A549 treated with ZK216348 at 1 μM for 4 hours (cell line): ENCODE measurements around the gene HTR3D. TPM values are rescaled to one million over a fixed set of nuclear protein-coding genes. Genes with fewer than 3 reads are reported as not detected.

Experiments used
- total RNA-seq: library from RNA; stranded (reverse); fragments of 200-300 nt; extraction: Qiagen RNA extraction; gene quantifications from 5 replicates; pipeline ENCODE4 v1.2.3, GENCODE V29; 2022; ENCODE audit warnings: low read depth

HTR3D gene, protein sequence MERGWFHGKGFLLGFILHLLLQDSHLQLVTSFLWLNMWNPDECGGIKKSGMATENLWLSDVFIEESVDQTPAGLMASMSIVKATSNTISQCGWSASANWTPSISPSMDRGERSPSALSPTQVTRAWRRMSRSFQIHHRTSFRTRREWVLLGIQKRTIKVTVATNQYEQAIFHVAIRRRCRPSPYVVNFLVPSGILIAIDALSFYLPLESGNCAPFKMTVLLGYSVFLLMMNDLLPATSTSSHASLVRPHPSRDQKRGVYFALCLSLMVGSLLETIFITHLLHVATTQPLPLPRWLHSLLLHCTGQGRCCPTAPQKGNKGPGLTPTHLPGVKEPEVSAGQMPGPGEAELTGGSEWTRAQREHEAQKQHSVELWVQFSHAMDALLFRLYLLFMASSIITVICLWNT
- not detected in 5 replicates for total RNA-seq

DNA sequence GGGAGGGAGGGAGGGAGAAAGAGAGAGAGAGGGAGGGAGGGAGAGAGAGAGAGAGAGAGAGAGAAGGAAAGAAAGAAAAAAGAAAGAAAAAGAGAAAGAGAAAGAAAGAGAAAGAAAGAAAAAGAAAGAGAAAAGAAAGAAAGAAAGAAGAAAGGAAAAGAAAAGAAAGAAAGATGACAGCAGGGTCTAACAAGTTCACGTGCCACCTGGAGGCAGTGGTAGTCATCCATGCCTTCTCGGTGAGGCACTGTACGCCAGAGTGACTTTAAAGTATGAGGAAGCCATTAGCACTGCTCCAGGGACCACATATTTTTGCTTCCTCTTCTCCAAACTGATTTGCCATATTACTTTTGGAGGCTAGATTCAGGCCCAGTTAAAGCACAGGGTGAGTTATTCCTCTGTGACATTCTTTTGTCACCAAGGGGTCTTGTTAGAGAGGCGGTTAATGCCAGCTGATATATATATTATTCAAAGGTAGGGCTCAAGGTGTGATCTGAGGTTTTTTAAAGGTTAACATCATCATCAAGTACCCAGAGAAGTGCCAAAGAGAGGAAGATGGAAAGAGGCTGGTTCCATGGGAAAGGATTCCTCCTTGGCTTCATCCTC lies at the start of gene HTR3D:
Gene HTR3D, plus strand, starts transcription at position 556 of the 606 bp plus-strand sequence. Its CDS starts 0 bp downstream, at position 556.

DNA sequence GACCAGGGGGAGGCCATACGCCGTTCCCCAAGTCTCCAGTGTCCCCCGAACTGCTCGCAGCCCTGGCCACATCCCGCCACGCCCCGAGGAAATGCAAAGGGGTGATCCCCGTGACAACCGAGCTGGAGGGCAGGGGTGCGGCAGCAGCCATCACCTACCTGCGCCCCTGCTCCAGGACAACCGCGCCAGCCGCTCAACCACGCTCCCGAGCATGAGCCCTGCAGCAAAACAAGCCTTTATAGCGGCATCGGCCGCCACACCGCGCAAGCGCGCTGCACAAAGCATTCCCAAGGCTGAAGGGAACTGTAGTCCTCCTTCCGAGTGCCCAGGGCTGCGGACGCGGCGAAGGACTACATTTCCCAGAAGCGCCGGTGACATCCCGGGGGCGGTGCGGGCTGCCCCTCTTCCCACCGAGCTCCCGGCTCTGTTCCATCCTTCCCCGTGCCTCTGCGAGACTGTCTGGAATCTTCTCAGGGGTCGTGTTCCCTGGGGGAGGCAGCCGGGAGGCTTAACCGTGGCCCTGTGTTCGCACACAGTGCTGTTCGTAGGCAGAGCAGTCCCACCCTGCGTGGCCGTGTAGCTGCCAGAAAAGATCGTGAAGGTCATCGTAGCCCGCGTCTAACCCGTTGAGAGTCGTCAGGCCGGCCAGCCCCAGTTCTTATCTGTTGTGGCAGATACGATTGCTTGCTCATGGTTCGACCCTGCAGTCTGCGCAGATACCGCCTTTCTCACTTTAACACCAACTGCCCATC lies 13.7 kb upstream of the HTR3D start, which contains the start of gene ABCC5:
Gene ABCC5, minus strand, starts transcription at position 213 of the 752 bp plus-strand sequence. CDS start 3,492 bp downstream, outside the sequence.

DNA sequence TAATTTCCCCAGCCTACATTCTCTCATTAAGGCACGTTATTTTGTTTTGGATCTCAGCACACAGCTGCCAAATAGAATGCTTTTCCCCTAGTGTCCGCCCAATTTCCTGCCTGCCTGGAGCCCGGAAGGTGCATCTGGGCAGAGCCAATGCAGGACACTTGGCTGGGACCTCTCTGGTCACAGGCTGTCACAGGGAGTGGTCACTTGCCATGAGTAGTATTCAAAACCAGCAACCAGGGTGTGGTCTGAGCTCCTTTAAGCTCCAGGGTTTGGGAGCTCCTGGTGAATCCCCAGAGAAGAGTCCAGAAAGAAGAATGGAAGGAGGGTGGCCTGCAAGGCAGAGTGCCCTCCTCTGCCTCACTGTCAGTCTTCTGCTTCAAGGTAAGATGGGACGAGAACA lies 21.2 kb downstream of the HTR3D start, which contains the start of gene HTR3C:
Gene HTR3C, plus strand, starts transcription at position 281 of the 400 bp plus-strand sequence. Its CDS starts 34 bp downstream, at position 315.

Other genes with a start within 250 kb of the HTR3D start
- 4.0 to 7.8 TPM (median 6.9 TPM) in 5 replicates for gene MAP6D1, start 206.2 kb upstream of the HTR3D start, total RNA-seq
- 61.4 to 67.9 TPM (median 65.1 TPM) in 5 replicates for gene PARL, start 146.9 kb upstream of the HTR3D start, total RNA-seq
- 10.4 to 17.4 TPM (median 15.3 TPM) in 5 replicates for gene ABCC5, start 13.9 kb upstream of the HTR3D start, total RNA-seq
- gene HTR3C, start 21.3 kb downstream of the HTR3D start, total RNA-seq = not detected in 5 replicates
- gene HTR3E, start 65.3 kb downstream of the HTR3D start, total RNA-seq = not detected in 5 replicates
- gene EIF2B5, start 103.6 kb downstream of the HTR3D start, total RNA-seq = 25.0 to 31.5 TPM (median 29.3 TPM) in 5 replicates
- gene DVL3, start 123.6 kb downstream of the HTR3D start, total RNA-seq = 14.9 to 30.4 TPM (median 26.5 TPM) in 5 replicates
- gene AP2M1, start 143.1 kb downstream of the HTR3D start, total RNA-seq = 286 to 326 TPM (median 314 TPM) in 5 replicates
- gene ABCF3, start 154.5 kb downstream of the HTR3D start, total RNA-seq = 25.4 to 36.5 TPM (median 34.8 TPM) in 5 replicates
- gene VWA5B2, start 197.8 kb downstream of the HTR3D start, total RNA-seq = 0.29 to 0.46 TPM (median 0.38 TPM) in 5 replicates
- gene ALG3, start 217.2 kb downstream of the HTR3D start, total RNA-seq = 48.9 to 83.2 TPM (median 72.9 TPM) in 5 replicates
- 8.0 to 13.2 TPM (median 11.0 TPM) in 5 replicates for gene EEF1AKMT4, start 217.9 kb downstream of the HTR3D start, total RNA-seq
- gene CAMK2N2, start 229.8 kb downstream of the HTR3D start, total RNA-seq = 0.60 to 2.0 TPM (median 1.3 TPM) in 5 replicates
- gene ECE2, start 244.3 kb downstream of the HTR3D start, total RNA-seq = not detected in 5 replicates